ENCODE data around the gene TRMT13.

- TF ChIP-seq EP300 (IDR thresholded peaks at IDR 0.05) (no peak), CTCF (IDR thresholded peaks at IDR 0.05) (no peak), POLR2A (IDR thresholded peaks at IDR 0.05) (no peak)
Observed at GRCh38 chr1:100141192-100141591, 8.2 kb downstream of the TRMT13 start.
